Fibroblast of peridontal ligament (primary cell): ENCODE results near the gene EYS.

Experiments
- DNase-seq: peaks from one replicate; pipeline ENCODE4 v3.0.0-alpha.2; 2010; ENCODE audit errors: extremely low read depth

Gene EYS

DNA sequence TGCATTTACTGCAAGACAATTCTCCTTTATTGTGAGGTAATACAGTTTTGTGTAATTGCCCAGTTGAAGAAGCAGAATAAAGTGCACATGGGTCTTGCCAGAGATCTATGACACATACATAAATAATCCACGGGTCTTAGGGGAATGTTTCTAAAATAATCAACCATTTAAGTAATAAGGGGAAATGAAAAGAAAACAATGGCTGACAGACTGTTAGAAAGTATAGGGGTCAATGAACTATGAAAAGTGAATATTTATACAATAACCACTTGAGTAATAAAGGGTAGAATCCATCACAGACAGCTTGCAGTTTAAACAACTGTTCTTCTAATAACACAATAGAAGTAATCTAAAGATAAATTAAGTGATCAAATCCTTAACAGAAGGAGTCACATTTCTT lies 477.2 kb downstream of the EYS start:
- DNase-seq = no peak

DNA sequence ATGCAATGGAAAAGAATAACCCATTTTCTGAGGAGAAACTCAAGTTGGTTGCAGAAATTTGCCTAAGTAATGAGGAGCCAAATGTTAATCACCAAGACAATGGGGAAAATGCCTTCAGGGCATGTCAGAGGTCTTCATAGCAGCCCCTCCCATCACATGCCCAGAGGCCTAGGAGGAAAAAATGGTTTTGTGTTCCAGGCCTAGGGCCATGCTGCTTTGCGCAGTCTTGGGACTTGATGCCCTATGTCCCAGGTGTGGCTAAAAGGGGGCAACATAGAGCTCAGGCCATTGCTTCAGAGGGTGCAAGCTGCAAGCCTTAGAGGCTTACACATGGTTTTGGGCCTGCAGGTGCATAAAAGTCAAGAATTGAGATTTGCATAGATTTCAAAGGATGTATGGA lies 485.9 kb downstream of the EYS start:
- no peak for DNase-seq

GRCh38 chr6:65202738-65203137 lies 504.3 kb downstream of the EYS start:
- DNase-seq = no peak

- DNase-seq = no peak
Observed at GRCh38 chr6:65199683-65200082, 507.3 kb downstream of the EYS start.

DNA sequence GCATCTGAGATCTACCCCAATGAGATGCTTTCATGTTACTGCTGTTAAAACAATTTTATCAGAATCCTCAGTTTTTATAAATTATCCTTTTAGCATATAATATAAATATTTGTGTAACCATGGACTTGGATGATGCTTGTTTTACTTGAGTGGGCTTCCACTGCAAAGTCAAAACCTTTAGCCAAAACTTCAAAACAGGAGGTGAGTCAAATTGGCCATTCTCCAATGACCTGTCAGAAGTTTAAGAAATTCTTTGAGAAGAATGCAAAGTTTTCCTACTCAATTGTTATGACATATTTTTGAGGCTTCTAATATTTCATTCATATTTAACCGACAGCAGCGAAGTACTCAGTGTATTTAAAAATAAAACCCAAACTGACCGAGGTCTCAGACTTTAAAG lies 507.9 kb downstream of the EYS start:
- DNase-seq = no peak

DNA sequence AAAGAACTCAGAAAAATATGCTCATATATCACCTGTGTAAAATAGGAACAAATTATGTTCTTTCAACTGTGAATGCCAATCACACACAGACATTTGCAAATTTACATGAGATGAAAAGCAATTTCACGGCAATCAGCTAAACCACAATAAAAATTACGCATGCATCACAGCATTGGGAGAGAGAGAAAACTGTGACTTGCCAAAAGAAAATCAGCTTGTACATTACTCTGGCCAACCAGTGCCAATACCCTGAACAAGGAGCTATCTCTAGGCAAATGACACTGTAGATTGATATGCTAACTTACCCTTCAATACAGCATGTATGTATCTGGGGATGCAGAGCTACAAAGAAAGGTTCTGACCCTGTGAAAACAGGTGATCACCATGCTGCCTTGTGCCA lies 515.6 kb downstream of the EYS start:
- DNase-seq = no peak

GRCh38 chr6:65189236-65189881 lies 517.7 kb downstream of the EYS start:
- no peak for DNase-seq

- DNase-seq = no peak
Observed at GRCh38 chr6:65186826-65187225, 520.2 kb downstream of the EYS start.

DNA sequence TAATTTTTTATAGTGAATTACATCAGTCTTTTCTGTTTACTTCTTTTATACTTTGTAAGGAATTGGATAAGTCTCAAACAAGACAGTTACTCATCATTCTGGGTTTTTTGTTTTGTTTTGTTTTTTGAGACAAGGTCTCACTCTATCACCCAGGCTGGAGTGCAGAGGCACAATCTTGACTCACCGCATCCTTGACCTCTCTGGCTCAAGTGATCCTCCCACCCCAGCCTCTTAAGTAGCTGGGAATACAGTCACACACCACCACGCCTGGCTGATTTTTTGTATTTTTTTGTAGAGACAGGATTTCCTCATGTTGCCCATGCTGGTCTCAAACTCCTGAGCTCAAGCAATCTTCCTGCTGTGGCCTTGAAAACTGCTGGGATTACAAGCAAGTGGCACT lies 524.3 kb downstream of the EYS start:
- DNase-seq = no peak

DNA sequence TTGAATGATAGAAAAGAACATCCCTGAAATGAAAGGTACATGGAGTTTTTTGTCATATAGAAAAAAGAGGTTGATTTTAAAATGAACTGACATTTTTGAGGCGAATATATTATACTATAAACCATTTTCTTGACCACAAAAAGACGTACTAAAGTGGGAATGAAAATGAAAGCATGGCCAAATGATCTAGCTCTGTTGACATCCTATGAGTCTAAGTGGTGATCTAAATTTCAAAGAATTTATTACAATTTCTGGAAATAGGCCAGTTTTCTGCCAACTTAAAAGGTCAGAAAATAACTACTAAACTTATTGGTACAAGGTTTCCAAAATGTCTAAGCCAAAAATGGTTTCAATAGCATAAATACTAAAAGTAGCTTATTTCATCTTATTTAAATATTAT lies 536.8 kb downstream of the EYS start:
- no peak for DNase-seq

- no peak for DNase-seq
Observed at GRCh38 chr6:65161661-65162060, 545.4 kb downstream of the EYS start.

- no peak for DNase-seq
Observed at GRCh38 chr6:65157025-65157424, 550.0 kb downstream of the EYS start.

GRCh38 chr6:65155083-65155482 lies 551.9 kb downstream of the EYS start:
- no peak for DNase-seq

- no peak for DNase-seq
Observed at GRCh38 chr6:65149841-65150240, 557.2 kb downstream of the EYS start.

DNA sequence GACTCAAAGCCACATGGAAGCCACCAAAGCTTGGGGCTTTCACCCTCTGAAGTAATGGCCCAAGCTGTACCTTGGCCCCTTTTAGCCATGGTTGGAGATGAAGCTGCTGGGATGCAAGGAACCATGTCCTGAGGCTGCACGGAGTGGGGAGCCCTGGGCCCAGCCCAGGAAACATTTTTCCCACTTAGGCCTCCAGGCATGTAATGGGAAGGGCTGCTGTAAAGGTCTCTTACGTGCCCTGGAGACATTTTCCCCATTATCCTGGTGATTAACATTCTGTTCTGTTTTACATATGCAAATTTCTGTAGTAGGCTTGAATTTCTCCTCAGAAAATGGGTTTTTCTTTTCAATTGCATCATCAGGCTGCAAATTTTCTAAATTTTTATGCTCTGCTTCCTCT lies 558.2 kb downstream of the EYS start:
- DNase-seq = no peak

DNA sequence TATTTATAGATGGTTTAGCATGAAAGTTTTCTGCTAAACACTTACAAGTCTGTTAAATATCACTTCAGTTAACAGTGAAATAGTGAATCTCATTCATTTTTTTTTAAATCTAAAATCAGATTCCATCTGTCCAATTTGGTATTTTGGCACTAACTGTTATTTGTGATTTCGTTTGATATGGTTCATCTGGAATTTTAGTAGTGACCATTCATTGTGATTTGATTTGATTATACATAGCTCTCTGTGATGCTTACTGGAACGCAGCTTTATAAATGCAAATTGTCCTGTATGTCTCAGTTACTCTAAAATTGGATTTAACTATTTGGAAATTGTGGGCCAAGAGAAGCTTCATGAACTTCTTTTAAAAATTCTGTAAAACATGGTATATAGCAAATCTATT lies 571.5 kb downstream of the EYS start:
- DNase-seq = no peak

GRCh38 chr6:65126667-65127066 lies 580.4 kb downstream of the EYS start:
- no peak for DNase-seq

- no peak for DNase-seq
Observed at GRCh38 chr6:65123521-65123920, 583.5 kb downstream of the EYS start.

DNA sequence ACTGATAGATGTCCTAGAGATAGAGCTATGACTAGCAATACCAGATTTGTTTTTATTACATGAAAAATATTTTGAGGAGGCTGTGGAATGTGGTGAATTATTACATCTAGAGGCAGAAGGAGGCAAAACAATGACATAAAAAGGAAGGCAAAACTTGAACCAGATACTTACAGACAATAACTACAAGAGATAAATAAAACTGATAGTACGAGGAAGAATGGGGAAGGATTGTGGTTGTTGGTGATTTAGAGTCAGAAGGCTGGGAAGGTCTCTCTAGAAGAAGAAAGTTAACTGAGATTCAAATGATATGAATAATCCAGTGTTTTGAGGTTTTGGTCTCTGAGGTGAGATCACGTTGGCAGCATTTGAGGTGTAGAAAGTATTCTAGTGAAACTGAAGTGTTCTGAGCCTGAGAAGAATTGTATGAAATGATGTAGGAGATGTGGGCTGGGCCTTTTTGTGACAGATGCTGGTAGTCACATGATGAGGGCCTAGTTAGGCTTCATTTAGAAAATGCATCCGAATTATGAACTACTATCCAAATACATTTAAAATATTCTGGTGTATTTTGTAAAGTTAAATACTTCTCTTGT lies 589.1 kb downstream of the EYS start:
- DNase-seq = no peak

DNA sequence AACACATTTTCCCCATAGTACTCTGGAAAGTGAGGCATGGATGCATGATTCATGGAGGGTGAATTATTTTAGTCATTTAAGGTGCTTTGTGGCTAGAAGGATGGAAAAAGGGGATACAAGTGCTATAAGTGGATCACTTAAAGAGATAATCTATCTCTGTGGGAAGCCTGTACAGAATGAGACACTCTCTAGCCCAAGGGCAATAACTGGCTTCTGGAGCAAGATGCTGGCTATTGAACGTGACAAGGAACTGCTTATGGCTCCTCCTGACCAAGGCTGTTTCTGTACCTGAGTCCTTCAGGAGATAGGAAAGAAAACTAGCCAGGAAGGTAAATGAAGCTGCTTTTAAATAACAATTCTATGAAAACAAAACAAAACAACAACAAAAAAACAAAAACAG lies 590.7 kb downstream of the EYS start:
- DNase-seq = no peak

- no peak for DNase-seq
Observed at GRCh38 chr6:65113581-65113980, 593.4 kb downstream of the EYS start.

DNA sequence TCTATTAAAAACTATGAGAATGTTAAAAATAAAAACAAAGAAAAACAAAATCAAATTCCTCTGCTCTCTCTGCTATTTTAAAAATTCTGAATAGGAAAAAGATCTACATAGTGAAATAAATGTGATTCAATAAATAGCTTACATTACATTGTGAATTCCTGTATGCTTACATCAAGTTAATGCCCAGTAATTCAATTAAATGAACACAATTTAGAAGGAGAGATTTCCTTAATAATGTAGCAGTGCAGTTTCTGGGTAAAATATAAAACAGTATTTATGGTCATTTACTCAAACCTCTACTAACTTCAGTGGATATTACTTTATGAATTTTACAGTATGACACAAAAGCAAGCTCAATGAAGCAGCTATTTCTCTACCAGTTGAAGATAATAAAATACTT lies 594.6 kb downstream of the EYS start:
- DNase-seq = no peak

DNA sequence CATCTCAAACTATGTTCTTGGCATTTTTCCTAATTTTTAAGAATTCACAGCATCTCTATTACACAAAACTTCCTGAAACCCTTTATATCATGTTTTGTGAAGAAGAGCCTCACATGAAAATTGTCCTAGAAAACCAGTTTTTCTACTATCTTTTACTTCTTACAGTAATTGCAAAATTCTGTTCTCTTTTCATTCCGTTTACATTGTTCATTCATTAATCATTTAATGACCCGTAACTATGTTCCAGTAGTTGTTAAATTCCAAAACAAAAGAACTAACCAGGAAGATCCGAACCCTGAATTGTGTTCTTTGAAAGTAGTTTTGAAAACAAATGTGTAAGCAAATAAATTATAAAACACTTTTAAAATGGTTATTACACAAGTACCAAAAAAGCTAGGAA lies 597.0 kb downstream of the EYS start:
- no peak for DNase-seq

DNA sequence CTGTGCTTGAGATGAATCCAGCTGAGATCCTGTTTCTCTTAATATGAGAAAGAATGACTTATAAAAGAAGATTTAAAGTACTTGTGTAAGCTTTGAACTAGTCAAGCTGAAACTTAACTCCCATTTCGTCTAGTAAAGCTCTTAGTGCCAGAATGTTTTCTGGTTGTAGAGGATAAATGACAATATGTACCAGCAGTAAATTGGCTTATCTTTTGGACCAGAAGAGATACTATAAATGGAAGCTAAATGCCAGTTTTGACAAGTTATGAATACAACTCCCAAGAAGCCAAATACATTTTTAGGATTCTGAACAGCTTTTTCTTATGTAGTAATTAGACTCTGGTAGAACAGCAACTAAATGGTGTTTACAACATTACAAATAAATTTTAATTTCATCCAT lies 608.7 kb downstream of the EYS start:
- no peak for DNase-seq
